Stimulated activated naive CD8-positive, alpha-beta T cell treated with anti-CD3 and anti-CD28 coated beads, Interleukin-15, Interleukin-2, amounts not matched to agents 100 ng/mL and 50 ng/mL, for 24 hours (primary cell): ENCODE results near the gene APOF.
"Not testable (repeated sequence)": the region's sequence is repeated elsewhere in the genome, so short reads cannot be mapped to it uniquely, and the experiment has no call there.

Experiments
- H3K27ac Mint-ChIP-seq: one replicate; pipeline ENCODE4 v1.8.0; 2021; ENCODE audit warnings: mild to moderate bottlenecking, mixed read lengths
- H3K27me3 Mint-ChIP-seq: one replicate; pipeline ENCODE4 v1.8.0; 2021; ENCODE audit warnings: mixed read lengths
- H3K36me3 Mint-ChIP-seq: one replicate; pipeline ENCODE4 v1.8.0; 2021; ENCODE audit warnings: low read depth, mixed read lengths
- H3K4me1 Mint-ChIP-seq: one replicate; pipeline ENCODE4 v1.8.0; 2021; ENCODE audit warnings: low read depth, mixed read lengths
- H3K4me3 Mint-ChIP-seq: one replicate; pipeline ENCODE4 v1.8.0; 2021; ENCODE audit warnings: mild to moderate bottlenecking, mixed read lengths
- H3K9me3 Mint-ChIP-seq: one replicate; pipeline ENCODE4 v1.8.0; 2021; ENCODE audit warnings: mixed read lengths

APOF gene

GRCh38 chr12:56326126-56326525 lies 36.5 kb downstream of the APOF start:
- H3K36me3 Mint-ChIP-seq = peaks cover 15% of the 10 kb centered on the region
- no peaks in the 10 kb centered on the region for H3K9me3 Mint-ChIP-seq
- no peaks in the 10 kb centered on the region for H3K27me3 Mint-ChIP-seq
- no peak overlapping the region for H3K4me3 Mint-ChIP-seq
- H3K4me1 Mint-ChIP-seq = peaks cover 3% of the 10 kb centered on the region
- no peak overlapping the region for H3K27ac Mint-ChIP-seq

DNA sequence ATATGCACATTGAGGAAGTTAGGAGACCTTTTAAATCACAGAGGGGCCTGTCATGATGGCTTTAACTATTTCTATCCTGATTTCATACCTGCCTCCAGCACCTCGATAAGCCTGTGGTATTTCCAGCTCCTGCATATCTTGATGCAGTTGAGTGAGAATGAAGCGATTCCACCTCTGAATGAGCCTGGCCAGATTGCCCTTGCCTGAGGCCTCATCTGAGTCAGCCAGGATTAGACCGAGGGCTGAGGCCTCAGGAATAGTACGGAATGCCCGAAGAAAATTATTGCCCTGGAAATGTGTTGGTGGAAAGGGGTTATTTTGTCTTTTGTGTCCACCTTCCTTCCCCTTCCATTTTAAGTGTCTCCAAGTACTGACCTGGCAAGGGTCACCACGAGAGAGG lies 38.5 kb downstream of the APOF start:
- peaks cover 19% of the 10 kb centered on the region for H3K36me3 Mint-ChIP-seq
- no peaks in the 10 kb centered on the region for H3K4me1 Mint-ChIP-seq
- no peaks in the 10 kb centered on the region for H3K27me3 Mint-ChIP-seq
- H3K4me3 Mint-ChIP-seq = no peak overlapping the region
- H3K27ac Mint-ChIP-seq = no peak overlapping the region
- no peaks in the 10 kb centered on the region for H3K9me3 Mint-ChIP-seq

- H3K27me3 Mint-ChIP-seq = not testable (repeated sequence)
Measured at GRCh38 chr12:56321610-56322009, 41.0 kb downstream of the APOF start.

GRCh38 chr12:56321027-56321426 lies 41.6 kb downstream of the APOF start:
- Mint-ChIP-seq H3K9me3 (no peaks in the 10 kb centered on the region), H3K27ac (no peak overlapping the region), H3K4me3 (no peak overlapping the region), H3K36me3 (peaks cover 15% of the 10 kb centered on the region), H3K27me3 (no peaks in the 10 kb centered on the region), H3K4me1 (peaks cover 3% of the 10 kb centered on the region)

More at GRCh38 chr12:56321610-56322009, 41.0 kb downstream of the APOF start:
- H3K4me3 Mint-ChIP-seq, H3K27ac Mint-ChIP-seq, H3K9me3 Mint-ChIP-seq, H3K4me1 Mint-ChIP-seq: not testable (repeated sequence)
- H3K36me3 Mint-ChIP-seq = peaks cover 19% of the 10 kb centered on the region

DNA sequence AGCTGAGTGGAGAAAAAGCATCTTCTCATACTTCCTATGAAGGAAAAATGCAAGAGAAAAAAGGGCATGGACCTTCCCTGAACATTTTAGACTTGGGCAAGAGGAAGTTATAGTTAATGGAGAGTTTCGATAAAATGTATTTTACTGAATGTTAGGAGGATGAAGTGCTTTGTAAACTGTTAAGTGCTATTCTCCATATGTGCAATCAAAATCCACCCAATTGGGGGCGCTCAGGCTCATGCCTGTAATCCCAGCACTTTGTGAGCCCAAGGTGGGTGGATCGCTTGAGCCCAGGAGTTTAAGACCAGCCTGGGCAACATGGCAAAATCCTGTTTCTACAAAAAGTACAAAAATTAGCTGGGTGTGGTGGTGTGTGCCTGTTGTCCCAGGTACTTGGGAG lies 45.0 kb downstream of the APOF start:
- no peaks in the 10 kb centered on the region for H3K9me3 Mint-ChIP-seq
- no peaks in the 10 kb centered on the region for H3K27me3 Mint-ChIP-seq
- peaks cover 18% of the 10 kb centered on the region for H3K36me3 Mint-ChIP-seq
- peaks cover 17% of the 10 kb centered on the region for H3K4me1 Mint-ChIP-seq
- H3K4me3 Mint-ChIP-seq = no peak overlapping the region
- no peak overlapping the region for H3K27ac Mint-ChIP-seq

DNA sequence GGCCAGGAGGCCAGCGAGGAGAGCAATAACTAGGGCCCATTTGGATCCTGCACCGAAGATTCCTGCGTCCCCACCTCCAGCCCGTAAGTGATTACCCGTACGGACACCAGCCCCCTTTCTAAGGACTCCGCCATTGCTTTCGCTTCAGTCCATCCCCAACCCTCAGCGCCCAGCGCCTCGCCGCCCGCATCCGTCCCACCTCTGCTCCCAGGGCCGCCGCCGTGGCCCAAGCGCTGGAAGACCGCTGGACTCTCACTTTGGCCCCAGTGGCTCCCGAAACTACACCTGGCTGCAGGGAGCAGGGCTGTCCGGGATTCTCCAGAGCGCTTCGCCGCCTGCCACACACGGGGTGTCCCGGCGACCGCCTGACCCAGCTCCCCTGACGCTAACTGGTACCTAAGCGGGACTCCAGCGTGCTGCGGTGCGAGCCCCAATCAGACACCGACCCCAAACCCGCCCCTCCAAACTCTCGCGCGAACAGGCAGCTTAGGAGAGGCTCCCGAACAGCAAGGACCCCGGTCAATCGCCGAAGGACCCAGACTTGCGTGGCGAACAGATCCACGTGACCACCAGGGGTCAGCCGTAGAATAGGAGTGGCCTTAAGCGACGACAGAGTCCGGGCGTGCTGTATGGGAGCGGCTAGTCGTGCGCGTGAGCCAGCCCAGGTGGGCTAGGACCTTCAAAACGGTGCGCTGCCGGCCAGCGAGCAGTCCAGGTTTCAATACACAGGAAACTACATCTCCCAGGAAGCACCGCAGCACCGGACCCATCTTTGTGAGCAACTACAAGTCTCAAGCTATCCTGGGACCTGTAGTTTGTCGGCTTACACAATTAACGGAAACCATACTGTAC lies 46.8 kb downstream of the APOF start, which contains the start of gene CNPY2:
CNPY2 (minus strand) TSS at position 367 of the 852 bp plus-strand sequence. CDS start 771 bp downstream, outside the sequence.
- Mint-ChIP-seq H3K4me1 (peaks cover 17% of the 10 kb centered on the region), H3K27me3 (no peaks in the 10 kb centered on the region), H3K9me3 (no peaks in the 10 kb centered on the region), H3K27ac (peak within 1 kb of the TSS; percentile 98), H3K36me3 (peaks cover 25% of the 10 kb centered on the region), H3K4me3 (peak within 1 kb of the TSS; percentile 98)

GRCh38 chr12:56315249-56315621 lies 47.4 kb downstream of the APOF start:
- Mint-ChIP-seq H3K27ac (peak overlapping the region; percentile 98), H3K4me1 (peaks cover 17% of the 10 kb centered on the region), H3K9me3 (no peaks in the 10 kb centered on the region), H3K4me3 (peak overlapping the region; percentile 98), H3K36me3 (peaks cover 30% of the 10 kb centered on the region), H3K27me3 (no peaks in the 10 kb centered on the region)

GRCh38 chr12:56311003-56311402 lies 51.7 kb downstream of the APOF start:
- H3K27me3 Mint-ChIP-seq = no peaks in the 10 kb centered on the region
- peaks cover 14% of the 10 kb centered on the region for H3K4me1 Mint-ChIP-seq
- no peak overlapping the region for H3K4me3 Mint-ChIP-seq
- no peak overlapping the region for H3K27ac Mint-ChIP-seq
- peaks cover 44% of the 10 kb centered on the region for H3K36me3 Mint-ChIP-seq
- no peaks in the 10 kb centered on the region for H3K9me3 Mint-ChIP-seq
